Activated CD4-positive, alpha-beta T cell treated with anti-CD3 and anti-CD28 coated beads, Interleukin-2, amount 10 ng/mL, durations not matched to agents 7 days and 5 days (primary cell): ENCODE data around the gene ATP10B. TPM values are rescaled to one million over a fixed set of nuclear protein-coding genes. Genes with fewer than 3 reads are reported as not detected.

Experiments used
- CTCF ChIA-PET: fragments of 350-600 bp; sonication (Branson Sonifier 250); formaldehyde crosslinking; loops from one replicate; lab custom pipeline; 2021; ENCODE audit warnings: antibody characterized with exemption; lab: Charles Lee
- POLR2A ChIA-PET: fragments of 350-600 bp; sonication (Branson Sonifier 250); formaldehyde crosslinking; loops from one replicate; lab custom pipeline; 2021; ENCODE audit warnings: antibody characterized with exemption; lab: Charles Lee
- DNase-seq: peaks from one replicate; pipeline ENCODE4 v3.0.0-alpha.2; 2020
- H3K27ac Mint-ChIP-seq: one replicate; pipeline ENCODE4 v1.8.0; 2021; ENCODE audit warnings: mild to moderate bottlenecking, moderate library complexity, mixed read lengths
- H3K27me3 Mint-ChIP-seq: one replicate; pipeline ENCODE4 v1.8.0; 2021; ENCODE audit warnings: mixed read lengths
- H3K36me3 Mint-ChIP-seq: one replicate; pipeline ENCODE4 v1.8.0; 2021; ENCODE audit warnings: low read depth, mixed read lengths
- H3K4me1 Mint-ChIP-seq: one replicate; pipeline ENCODE4 v1.8.0; 2021; ENCODE audit warnings: mixed read lengths
- H3K4me3 Mint-ChIP-seq: one replicate; pipeline ENCODE4 v1.8.0; 2021; ENCODE audit warnings: mild to moderate bottlenecking, moderate library complexity, mixed read lengths
- H3K9me3 Mint-ChIP-seq: one replicate; pipeline ENCODE4 v1.8.0; 2021; ENCODE audit warnings: mixed read lengths
- total RNA-seq, 2 experiments: library from RNA; stranded (reverse); gene quantifications; one replicate each; pipeline ENCODE4 v1.2.3, GENCODE V29; 2021

Gene ATP10B
- total RNA-seq, 2 experiments from 2014 or later = not detected

- Mint-ChIP-seq H3K27me3 (no peaks in the 10 kb centered on the region), H3K4me3 (no peak overlapping the region), H3K4me1 (no peaks in the 10 kb centered on the region), H3K36me3 (no peaks in the 10 kb centered on the region), H3K27ac (no peak overlapping the region), H3K9me3 (no peaks in the 10 kb centered on the region)
- ChIA-PET POLR2A (no interaction called here), CTCF (interaction anchor here (0.8 kb wide), 1 partner anchor 31 kb away, joined by 3 read pairs; no protein-coding TSS in a partner anchor)
- no peak for DNase-seq
These were observed 312.6 kb downstream of the ATP10B start for GRCh38 chr5:160539431-160539830.

GRCh38 chr5:160537940-160538339 is 314.1 kb downstream of the ATP10B start:
- ChIA-PET POLR2A (no interaction called here), CTCF (no interaction called here)
- no peak overlapping the region for H3K27ac Mint-ChIP-seq
- H3K9me3 Mint-ChIP-seq = no peaks in the 10 kb centered on the region
- H3K27me3 Mint-ChIP-seq = no peaks in the 10 kb centered on the region
- no peaks in the 10 kb centered on the region for H3K4me1 Mint-ChIP-seq
- H3K36me3 Mint-ChIP-seq = no peaks in the 10 kb centered on the region
- H3K4me3 Mint-ChIP-seq = no peak overlapping the region
- no peak for DNase-seq

GRCh38 chr5:160537116-160537515 is 314.9 kb downstream of the ATP10B start:
- POLR2A ChIA-PET = no interaction called here
- no peaks in the 10 kb centered on the region for H3K27me3 Mint-ChIP-seq
- CTCF ChIA-PET = interaction anchor here (1.0 kb wide), 1 partner anchor 11 kb away, joined by 5 read pairs; no protein-coding TSS in a partner anchor
- H3K27ac Mint-ChIP-seq = no peak overlapping the region
- DNase-seq = no peak
- no peaks in the 10 kb centered on the region for H3K36me3 Mint-ChIP-seq
- H3K4me1 Mint-ChIP-seq = no peaks in the 10 kb centered on the region
- no peaks in the 10 kb centered on the region for H3K9me3 Mint-ChIP-seq
- H3K4me3 Mint-ChIP-seq = no peak overlapping the region

- Mint-ChIP-seq H3K36me3 (no peaks in the 10 kb centered on the region), H3K27ac (no peak overlapping the region), H3K27me3 (peaks cover 2% of the 10 kb centered on the region), H3K9me3 (no peaks in the 10 kb centered on the region), H3K4me1 (no peaks in the 10 kb centered on the region), H3K4me3 (no peak overlapping the region)
- CTCF ChIA-PET = interaction anchor here (1.1 kb wide), 1 partner anchor 8 kb away, joined by 5 read pairs; no protein-coding TSS in a partner anchor
- POLR2A ChIA-PET = no interaction called here
- no peak for DNase-seq
These were observed 317.1 kb downstream of the ATP10B start for GRCh38 chr5:160534914-160535313.

GRCh38 chr5:160534125-160534524 is 317.9 kb downstream of the ATP10B start:
- H3K36me3 Mint-ChIP-seq = no peaks in the 10 kb centered on the region
- peaks cover 2% of the 10 kb centered on the region for H3K27me3 Mint-ChIP-seq
- DNase-seq = no peak
- ChIA-PET POLR2A (no interaction called here), CTCF (interaction anchor here (0.5 kb wide), 1 partner anchor 69 kb away, joined by 3 read pairs; no protein-coding TSS in a partner anchor)
- peaks cover 2% of the 10 kb centered on the region for H3K9me3 Mint-ChIP-seq
- no peak overlapping the region for H3K4me3 Mint-ChIP-seq
- H3K27ac Mint-ChIP-seq = no peak overlapping the region
- no peaks in the 10 kb centered on the region for H3K4me1 Mint-ChIP-seq

- no peak overlapping the region for H3K27ac Mint-ChIP-seq
- POLR2A ChIA-PET = no interaction called here
- H3K9me3 Mint-ChIP-seq = peaks cover 2% of the 10 kb centered on the region
- DNase-seq = no peak
- peaks cover 2% of the 10 kb centered on the region for H3K27me3 Mint-ChIP-seq
- H3K36me3 Mint-ChIP-seq = no peaks in the 10 kb centered on the region
- CTCF ChIA-PET = interaction anchor here (1.4 kb wide), 1 partner anchor 11 kb away, joined by 5 read pairs; no protein-coding TSS in a partner anchor
- H3K4me3 Mint-ChIP-seq = no peak overlapping the region
- no peaks in the 10 kb centered on the region for H3K4me1 Mint-ChIP-seq
These were observed 326.3 kb downstream of the ATP10B start for GRCh38 chr5:160525471-160526261.

- Mint-ChIP-seq H3K36me3 (no peaks in the 10 kb centered on the region), H3K27ac (no peak overlapping the region), H3K4me1 (no peaks in the 10 kb centered on the region), H3K4me3 (no peak overlapping the region), H3K27me3 (no peaks in the 10 kb centered on the region), H3K9me3 (peaks cover 2% of the 10 kb centered on the region)
- DNase-seq = no peak
- ChIA-PET CTCF (interaction anchor here (1.4 kb wide), 1 partner anchor 12 kb away, joined by 5 read pairs; no protein-coding TSS in a partner anchor), POLR2A (no interaction called here)
These were observed 327.2 kb downstream of the ATP10B start for GRCh38 chr5:160524827-160525226.

- no peaks in the 10 kb centered on the region for H3K36me3 Mint-ChIP-seq
- no peaks in the 10 kb centered on the region for H3K4me1 Mint-ChIP-seq
- no peak overlapping the region for H3K27ac Mint-ChIP-seq
- no peak overlapping the region for H3K4me3 Mint-ChIP-seq
- H3K27me3 Mint-ChIP-seq = no peaks in the 10 kb centered on the region
- no peak for DNase-seq
- H3K9me3 Mint-ChIP-seq = no peaks in the 10 kb centered on the region
- CTCF ChIA-PET = no interaction called here
- POLR2A ChIA-PET = no interaction called here
These were observed 328.4 kb downstream of the ATP10B start for GRCh38 chr5:160523502-160524163.

GRCh38 chr5:160521392-160521663 is 330.7 kb downstream of the ATP10B start:
- Mint-ChIP-seq H3K27ac (no peak overlapping the region), H3K4me3 (no peak overlapping the region), H3K36me3 (no peaks in the 10 kb centered on the region), H3K4me1 (no peaks in the 10 kb centered on the region), H3K27me3 (no peaks in the 10 kb centered on the region), H3K9me3 (no peaks in the 10 kb centered on the region)
- DNase-seq = no peak
- POLR2A ChIA-PET = no interaction called here
- CTCF ChIA-PET = interaction anchor here (1.0 kb wide), 1 partner anchor 13 kb away, joined by 3 read pairs; no protein-coding TSS in a partner anchor

- no peaks in the 10 kb centered on the region for H3K36me3 Mint-ChIP-seq
- CTCF ChIA-PET = interaction anchor here (1.0 kb wide), 1 partner anchor 13 kb away, joined by 3 read pairs; no protein-coding TSS in a partner anchor
- H3K4me1 Mint-ChIP-seq = no peaks in the 10 kb centered on the region
- H3K27me3 Mint-ChIP-seq = no peaks in the 10 kb centered on the region
- DNase-seq = no peak
- no peak overlapping the region for H3K27ac Mint-ChIP-seq
- no peaks in the 10 kb centered on the region for H3K9me3 Mint-ChIP-seq
- H3K4me3 Mint-ChIP-seq = no peak overlapping the region
- POLR2A ChIA-PET = no interaction called here
These were observed 331.2 kb downstream of the ATP10B start for GRCh38 chr5:160520609-160521391.

- H3K4me3 Mint-ChIP-seq = no peak overlapping the region
- DNase-seq = no peak
- ChIA-PET POLR2A (no interaction called here), CTCF (no interaction called here)
- no peaks in the 10 kb centered on the region for H3K36me3 Mint-ChIP-seq
- no peaks in the 10 kb centered on the region for H3K9me3 Mint-ChIP-seq
- H3K4me1 Mint-ChIP-seq = no peaks in the 10 kb centered on the region
- H3K27me3 Mint-ChIP-seq = peaks cover 8% of the 10 kb centered on the region
- no peak overlapping the region for H3K27ac Mint-ChIP-seq
These were observed 335.1 kb downstream of the ATP10B start for GRCh38 chr5:160516696-160517530.

GRCh38 chr5:160514866-160515265 is 337.1 kb downstream of the ATP10B start:
- Mint-ChIP-seq H3K27ac (no peak overlapping the region), H3K27me3 (peaks cover 8% of the 10 kb centered on the region), H3K9me3 (no peaks in the 10 kb centered on the region), H3K4me3 (no peak overlapping the region), H3K4me1 (no peaks in the 10 kb centered on the region), H3K36me3 (no peaks in the 10 kb centered on the region)
- no peak for DNase-seq
- POLR2A ChIA-PET = no interaction called here
- CTCF ChIA-PET = interaction anchor here (0.7 kb wide), 1 partner anchor 383 kb away, joined by 3 read pairs; no protein-coding TSS in a partner anchor
